ENCODE results near the gene SMIM44.
A peak's percentile ranks its signal among the peaks of the same experiment; 100 is the strongest.

SMIM44 gene

DNA sequence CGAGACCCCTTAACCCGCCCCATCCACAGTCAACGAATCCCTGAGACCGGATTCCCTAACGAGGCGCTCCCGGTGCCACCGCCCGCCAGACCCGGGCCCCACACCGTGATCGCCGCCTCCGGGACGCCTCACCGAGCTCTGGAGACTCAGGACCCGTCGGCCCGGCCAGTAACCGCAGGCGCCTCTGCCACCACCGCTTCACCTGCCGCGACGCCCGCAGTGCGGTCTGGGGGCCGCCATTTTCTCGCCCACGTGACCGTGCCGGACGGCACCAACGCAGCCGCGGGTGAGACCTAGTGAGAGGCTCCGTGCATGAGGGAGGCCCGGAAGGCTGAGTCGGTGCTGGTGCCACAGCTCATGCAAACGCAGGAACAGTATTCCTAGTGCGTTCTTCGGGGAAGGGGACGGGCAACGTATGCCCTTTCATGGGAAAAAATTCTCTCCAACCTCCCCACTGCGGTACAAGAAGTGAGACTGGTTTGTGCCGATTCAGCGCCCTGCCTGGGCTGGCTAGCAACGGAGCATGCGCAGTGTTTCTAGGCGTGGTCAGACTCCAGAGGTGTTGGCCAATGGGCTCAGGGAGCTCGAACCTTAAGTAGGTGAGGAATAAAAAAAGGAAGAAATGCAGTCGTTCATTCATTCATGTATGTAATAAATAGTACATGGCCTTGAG, 17.3 kb upstream of the SMIM44 start, which contains the start of gene DOHH:
Gene DOHH (minus strand): TSS at position 246 of the 673 bp plus-strand sequence. CDS start 3,860 bp downstream, outside the sequence.
- peak; percentile 95 for DNase-seq (ENCODE audit: low spot score)

DNA sequence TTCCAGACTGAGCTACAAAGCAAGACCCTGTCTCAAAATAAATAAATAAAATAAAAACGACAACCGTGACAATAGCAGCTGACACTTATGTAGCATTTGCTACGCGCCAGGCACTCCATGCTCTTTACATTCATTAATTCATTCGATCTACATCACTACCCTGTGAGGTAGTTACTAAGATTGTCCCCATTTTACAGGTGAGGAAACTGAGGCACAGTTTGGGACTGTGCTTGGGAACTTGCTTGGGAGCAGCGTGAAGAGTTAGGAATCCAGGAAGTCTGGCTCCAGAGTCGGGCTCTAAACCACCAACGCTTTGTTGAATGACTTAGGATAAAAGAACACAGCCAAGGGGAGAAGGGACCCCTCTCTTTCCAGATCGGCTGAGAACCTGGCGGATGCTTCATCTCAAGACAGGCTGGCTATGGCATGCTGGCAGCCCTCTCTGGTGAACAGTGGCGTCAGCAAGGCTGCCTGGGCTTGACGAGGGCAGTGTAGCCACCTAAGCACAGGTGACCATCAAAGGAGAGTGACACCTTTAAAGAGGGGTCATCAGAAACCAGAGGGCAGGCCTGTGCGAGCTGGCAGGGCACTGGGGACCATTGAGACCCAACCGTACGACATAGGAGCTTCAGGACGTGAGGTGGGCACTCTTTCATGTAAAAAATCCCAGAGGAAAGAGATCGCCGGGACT, 16.6 kb upstream of the SMIM44 start:
- DNase-seq (ENCODE audit: low spot score), result peak; percentile 32

DNA sequence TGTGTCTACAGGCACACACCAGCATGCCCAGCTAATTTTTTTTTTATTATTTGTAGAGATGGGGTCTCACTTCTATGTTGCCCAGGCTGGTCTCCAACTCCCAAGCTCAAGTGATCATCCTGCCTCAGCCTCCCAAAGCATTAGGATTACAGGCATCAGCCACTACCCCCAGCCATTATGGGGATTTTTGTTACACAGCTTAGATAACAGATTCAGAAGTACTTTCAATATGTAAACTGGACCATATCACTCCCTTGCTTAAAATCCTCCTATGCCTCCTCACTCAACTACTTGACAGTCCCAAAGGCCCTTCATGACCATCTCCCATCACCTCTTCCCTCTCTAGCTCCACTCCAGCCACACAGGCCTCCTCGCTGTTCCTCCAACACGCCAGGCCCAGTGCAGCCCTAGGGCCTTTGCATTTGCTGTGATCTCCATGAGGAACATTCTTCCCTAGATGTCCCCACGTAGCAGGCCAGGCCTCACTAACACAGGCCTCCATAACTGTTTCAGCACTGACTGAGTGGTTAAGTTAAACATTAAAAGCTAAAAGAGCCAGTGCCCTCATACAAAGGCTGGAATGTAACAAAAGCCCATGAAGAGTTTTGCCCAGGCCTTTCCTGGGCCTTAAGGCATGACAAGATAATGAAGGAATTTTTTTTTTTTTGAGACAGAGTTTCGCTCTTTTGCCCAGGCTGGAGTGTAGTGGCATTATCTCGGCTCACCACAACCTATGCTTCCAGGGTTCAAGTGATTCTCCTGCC, 14.7 kb upstream of the SMIM44 start:
- DNase-seq (ENCODE audit: low spot score), result no peak

DNA sequence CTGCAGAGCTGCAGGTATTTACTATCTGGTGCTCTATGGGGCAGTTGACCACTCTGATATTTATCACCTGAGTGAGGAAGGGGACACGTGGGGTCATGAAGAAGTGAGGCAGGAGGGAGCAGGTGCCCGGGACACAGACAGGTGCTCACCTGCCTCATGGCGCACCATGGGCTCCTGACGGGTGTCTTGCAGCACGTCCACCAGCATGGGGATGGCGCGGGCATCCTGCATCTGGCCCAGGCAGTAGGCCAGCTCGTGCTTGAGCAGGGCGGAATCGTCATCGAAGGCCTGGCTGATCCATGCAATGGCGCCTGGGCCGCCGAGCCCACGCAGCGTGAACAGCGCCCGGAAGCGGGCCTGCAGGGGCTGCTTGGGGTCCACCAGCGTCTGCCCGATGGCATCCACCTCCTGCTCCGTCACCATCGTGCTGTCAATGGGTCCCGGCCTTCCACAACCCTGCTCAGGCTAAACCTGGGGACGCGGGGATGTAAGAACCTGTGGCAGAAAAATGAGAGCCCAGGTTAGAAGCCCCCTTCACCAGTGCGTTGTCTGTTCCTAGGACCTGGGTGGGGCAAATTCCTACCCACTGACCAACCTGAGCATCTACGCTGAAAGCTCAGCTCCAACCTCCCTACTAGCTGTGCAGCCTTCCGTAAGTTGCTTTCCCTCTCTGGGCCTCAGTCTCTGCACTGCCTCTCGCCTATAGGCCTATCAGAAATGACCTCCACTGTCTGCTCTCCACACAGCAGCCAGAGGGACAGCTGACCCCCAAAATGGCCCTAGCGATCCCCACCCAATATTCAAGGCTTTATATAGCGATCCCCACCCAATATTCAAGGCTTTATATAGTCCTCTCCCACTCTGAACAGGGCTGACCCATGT, 13.4 kb upstream of the SMIM44 start:
- no peak for DNase-seq (ENCODE audit: low spot score)

DNA sequence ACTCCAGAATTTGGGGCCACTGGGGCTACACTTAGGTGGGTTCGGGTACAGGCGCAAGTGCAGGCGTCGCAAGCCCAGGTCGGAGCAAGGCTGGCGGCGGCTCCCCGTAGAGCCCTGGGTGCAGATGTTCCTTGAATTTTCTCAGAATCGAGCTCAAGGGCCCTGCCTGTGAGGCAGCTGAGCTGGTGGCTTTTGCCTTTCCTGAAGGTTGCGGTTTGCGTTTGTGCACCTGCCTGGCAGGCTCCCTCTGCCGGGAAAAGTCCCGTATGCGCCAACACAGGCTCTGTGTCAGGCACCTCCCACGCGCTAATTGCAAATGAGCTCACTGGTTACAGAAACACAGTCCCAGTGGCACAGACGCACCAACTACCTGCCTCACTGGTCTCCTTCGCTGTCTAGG, 11.3 kb upstream of the SMIM44 start:
- DNase-seq (ENCODE audit: low spot score), result no peak

DNA sequence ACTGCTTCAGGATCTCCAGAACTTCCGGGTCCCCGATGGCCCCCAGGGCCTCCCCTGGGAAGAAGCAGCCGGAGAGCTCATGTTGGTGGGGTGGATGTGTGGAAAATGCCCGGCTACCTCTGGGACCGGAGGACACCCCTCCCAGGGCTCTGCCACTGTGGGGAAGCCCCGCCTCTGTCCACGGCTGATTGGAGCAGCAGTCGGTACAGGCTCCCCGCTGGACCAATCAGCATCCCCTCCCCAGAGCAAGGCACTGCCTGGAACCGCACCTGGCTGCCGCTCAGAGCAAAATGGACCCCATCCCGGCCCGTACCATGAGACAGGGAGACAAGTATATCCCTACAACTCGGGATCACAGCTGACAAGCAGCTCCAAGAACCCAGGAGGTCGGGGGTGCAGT, 10.8 kb upstream of the SMIM44 start:
- peak; percentile 96 for DNase-seq (ENCODE audit: low spot score)

DNA sequence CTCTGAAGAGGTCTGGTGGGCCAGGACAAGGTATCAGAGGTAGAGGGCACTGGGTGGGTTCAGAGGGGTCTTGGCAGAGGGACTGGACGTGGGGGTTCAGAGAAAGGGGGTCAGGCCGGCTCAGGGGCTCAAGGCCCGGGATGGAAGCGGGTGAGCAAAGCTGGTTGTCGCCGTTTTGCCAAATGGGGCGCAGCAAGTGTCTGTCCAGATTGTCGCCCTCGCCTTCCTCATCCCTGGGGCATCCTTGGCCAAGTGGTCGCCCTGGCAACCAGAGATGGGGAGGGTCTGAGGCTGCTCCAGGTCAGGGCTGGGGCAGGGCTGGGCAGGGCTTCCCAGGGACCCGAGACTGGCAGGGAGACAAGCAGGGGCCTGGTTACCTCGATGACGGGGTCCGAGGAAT, 10.4 kb upstream of the SMIM44 start:
- DNase-seq (ENCODE audit: low spot score), result no peak

DNA sequence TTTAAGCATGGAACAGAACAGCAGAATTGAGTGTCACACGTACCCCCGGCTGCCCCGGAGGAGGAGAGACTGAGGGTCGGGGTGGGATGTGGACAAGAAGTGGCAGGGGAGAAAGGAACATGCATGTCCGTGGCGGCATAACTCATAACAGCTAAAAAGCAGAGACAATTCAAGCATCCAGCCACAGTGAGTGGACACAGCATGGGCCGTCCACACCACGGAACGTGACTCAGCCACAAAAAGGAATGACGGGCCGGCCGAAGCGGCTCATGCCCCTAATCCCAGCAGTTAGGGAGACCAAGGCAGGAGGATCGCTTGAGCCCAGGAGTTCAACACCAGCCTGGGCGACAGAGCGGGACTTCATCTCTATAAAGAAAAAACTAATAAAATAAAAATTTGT, 9.7 kb upstream of the SMIM44 start:
- DNase-seq (ENCODE audit: low spot score), result no peak

DNA sequence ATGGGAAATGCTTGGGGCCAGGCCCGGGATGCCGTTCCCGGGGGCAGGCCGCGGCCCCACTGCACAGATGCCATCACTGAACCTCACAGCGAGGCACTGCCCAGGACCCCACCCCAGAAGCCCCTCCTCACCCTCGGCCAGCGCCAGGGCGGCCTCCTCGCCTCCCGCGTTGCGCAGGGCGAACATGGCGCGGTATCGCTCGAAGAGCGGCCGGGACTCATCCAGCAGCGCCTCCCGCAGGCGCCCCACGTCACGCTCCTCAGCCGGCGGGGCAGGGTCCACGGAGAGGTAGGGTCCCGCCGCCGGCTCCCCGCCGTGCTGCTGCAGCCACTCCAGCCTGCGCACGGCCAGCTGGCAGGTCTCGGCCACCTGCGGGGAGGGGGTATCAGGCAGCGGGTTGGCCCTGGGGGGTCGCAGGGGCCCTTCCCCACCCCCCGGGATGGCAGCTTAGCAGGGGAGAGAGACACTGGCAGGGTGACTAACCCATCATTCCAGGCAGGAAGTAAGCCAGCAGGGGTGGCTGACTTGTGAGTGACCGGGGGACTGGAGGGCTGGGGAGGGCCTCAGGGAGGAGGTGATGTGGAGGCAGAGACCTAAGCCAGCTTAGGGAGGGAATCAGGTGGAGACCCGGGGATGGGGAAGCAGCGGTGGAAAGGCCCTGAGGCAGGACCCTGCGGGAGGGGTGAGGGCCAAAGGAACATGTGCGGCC, 9.0 kb upstream of the SMIM44 start:
- DNase-seq (ENCODE audit: low spot score), result no peak

DNA sequence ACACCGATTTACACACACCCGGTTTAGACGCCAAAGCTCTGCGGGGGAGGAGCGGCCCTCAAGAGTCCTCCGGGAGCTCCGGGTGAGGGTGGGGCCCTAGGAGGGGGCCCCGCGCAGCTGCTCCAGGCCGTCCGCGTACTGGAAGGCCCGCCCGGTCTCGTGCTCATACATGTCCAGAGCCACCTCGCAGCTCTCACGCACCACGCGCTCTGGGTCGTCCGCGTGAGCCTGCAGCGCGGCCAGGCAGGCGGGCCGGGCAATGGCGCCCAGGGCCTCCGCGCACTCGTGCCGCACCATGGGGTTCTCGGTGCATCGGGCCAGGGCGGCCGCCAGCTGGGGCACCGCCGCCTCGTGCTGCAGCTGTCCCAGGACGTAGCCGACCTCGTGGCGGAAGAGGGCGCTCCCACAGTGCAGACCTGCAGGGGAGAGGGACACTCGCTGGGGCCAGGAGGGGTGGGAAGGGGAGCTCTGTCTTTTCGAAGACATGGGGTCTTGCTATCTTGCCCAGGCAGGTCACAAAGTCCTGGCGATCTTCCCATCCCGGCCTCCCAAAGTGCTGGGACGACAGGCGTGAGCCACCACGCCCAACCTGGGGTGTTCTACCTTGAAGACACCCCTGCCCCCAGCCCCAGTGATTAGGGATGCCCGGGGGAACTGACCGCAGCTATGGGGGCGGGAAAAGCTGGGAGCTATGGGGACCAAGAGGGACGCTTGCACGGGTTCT, 8.3 kb upstream of the SMIM44 start:
- no peak for DNase-seq (ENCODE audit: low spot score)

DNA sequence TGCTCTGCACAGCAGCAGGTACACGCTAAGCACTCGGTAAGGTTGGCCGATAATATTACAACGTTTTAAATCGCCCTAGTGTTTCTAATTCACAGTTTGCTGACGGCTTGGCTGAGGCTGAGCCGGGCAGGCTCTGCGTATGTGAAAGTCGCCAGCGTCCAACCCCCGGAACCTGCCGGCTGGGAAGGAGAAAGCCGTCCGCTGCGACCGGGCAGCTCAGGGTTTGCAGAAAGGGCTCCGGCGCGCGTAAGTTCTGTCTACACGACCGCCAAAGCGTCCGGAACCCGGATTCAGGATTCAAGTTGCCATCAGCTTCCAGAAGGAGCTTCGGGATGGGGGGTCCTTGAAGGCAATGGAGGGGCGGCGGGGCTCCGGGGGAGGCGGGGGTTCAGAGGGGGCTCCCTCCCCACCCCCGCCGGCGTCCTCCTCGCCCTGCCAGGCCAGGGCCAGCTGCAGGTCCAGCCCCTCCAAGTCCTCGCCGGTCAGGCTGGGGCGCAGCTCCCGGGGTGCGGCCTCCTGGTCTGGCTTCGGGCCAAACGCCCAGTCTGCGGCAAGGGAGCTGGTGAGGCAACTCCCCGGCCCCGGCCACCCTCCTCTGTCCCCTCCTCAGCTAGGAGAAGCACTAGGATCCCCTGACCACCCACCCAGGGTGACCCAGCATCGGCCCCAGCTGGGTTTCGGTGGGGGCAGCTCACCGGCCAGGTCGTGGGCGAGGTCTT, 575 bp downstream of the SMIM44 start:
- DNase-seq (ENCODE audit: low spot score), result no peak

DNA sequence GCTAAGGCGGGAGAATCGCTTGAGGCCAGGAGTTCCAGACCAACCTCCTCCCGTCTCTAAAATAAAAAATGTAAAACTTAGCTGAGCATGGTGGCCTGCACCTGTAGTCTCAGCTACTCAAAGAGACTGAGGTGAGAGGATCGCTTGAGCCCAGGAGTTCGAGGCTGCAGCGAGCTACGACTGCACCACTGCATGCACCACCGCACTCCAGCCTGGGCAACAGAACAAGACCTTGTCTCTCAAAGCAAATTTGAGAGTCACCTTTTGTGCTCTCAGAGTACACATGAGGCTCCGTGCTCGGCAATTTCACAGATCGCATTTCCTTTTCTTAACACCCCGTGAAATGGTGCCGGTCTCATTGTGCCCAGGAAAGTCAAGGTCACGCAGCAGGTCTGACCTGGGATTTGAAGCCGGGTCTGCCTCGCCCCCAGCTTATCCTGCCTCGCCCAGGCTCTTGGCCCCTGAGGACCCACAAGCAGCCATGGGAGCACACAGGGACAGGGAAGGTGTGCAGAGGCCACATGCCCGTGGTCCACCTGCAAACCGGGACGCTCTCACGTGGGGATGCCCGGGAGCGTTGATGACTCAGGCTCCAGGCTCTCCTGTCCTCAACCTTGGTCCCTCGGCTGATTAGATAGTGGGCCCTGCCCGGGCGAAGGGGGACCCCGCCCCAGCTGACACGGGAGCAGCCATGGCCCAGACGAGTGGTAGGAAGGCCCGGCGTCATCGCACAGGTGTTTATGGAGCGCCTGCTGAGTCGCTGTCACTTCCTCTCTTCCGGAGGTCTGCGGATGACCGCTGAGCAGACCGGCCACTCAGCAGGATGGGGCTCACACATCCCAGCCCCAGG, 1.8 kb downstream of the SMIM44 start:
- no peak for DNase-seq (ENCODE audit: low spot score)

DNA sequence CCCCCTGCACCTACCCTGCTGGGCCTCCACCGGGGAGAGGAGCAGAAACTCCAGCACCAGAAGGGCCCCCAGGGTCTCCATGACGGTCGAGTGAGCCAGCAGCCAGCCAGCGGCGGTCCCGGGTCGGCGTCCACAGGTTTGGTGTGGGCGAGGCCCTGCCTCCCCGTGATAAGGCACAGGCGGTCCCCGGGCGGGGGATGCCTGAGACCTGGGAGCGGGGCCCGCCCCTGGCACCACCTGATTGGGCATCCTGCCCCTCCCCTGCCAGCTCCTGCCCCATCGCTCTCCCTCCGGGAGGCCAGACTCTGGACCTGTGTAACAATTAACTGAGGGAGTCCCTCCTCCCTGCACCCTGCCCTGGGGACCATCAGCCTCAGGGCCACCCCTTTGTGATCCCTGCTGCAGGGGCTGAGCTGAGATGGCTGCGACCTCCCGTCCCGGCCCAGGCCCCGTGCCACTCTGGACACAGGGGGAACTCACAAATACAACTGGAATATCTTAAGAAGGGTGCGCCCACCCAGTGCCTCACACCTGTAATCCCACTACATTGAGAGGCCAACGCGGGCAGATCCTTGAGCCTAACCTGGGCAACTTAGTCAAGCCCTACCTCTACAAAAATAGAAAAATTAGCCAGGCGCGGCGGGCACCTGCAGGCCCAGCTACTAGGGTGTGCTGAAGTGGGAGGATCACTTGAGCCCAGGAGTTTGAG, 2.7 kb downstream of the SMIM44 start, which contains the start of gene SMIM24:
Gene SMIM24 (minus strand): TSS at position 143 of the 709 bp plus-strand sequence. CDS start 62 bp downstream, at position 81.
- peak; percentile 58 for DNase-seq (ENCODE audit: low spot score)

DNA sequence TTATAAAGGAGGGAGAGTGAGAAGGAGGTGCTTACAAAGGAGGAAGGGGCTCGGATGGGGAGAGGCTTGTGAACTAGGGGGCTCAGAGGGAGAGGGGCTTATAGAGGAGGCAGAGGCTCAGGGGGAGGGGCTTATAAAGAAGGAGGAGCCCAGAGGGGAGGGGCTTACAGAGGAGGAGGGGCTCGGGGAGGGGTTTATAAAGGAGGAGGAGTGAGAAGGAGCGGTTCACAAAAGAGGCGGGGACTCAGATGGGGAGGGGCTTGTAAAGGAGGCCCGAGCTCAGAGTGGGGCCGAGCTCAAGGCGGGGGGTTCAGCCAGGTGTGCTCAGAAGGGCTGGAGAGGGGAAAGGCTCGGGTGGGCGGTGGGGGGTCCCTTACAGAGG, 3.4 kb downstream of the SMIM44 start:
- peak; percentile 72 for DNase-seq (ENCODE audit: low spot score)

DNA sequence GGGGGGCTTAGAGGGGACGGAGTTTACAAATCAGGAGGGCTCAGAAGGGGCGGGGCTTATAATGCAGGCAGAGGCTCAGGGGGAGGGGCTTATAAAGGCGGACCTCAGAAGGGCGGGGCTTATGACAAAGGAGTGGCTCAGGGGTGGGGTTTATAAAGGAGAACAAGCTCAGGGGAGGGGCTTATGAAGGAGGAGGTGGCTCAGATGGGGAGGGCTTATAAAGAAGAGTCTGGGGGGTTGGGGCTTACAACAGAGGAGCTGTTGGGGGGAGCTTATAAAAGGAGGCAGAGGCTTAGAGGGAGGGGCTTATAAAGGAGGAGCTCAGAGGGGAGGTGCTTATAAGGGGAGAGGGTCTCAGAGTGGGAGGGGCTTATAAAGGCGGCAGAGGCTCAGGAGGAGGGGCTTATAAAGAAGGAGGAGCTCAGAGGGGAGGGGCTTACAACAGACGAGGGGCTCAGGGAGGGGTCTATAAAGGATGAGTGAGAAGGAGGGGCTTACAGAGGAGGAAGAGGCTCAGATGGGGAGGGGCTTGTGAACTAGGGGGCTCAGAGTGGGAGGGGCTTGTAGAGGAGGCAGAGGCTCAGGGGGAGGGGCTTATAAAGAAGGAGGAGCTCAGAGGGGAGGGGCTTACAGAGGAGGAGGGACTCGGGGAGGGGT, 3.9 kb downstream of the SMIM44 start:
- DNase-seq (ENCODE audit: low spot score), result peak; percentile 85

DNA sequence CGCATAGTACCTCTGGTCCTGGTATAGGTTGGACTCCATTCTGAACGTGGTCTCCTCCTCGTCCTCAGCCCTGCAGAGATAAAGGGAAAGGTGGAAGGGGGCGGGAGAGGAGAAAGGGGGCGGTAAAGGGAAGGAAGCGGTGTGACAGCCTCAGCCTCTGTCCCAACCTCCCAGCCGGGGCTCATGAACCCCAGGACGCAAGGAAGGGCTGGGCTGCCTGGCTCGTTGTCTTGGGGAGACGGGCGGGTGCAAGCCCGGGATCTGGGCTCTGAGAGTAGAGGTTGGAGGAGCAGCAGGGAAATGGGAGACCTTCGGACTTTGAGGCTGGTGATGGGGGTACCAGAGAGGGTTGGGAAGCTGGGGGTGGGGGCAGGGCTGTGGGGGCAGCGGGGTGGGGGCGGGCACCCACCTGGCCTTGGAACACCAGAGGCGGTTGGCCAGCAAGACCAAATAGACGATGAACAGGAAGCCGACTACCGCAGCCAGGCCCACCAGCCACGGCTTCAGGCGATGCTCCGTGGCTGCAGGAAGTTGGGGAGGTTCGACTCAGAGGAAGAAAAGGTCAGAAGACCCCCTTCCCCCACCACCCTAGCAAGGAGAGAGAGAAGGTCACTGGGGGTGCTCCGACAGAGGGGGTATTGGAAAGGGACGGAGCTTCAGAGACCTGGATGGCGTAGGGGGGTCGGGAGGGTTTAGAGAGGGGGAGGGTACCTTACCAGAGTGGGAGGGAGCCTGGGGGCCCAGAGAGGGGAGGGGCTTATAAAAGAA, 4.6 kb downstream of the SMIM44 start:
- no peak for DNase-seq (ENCODE audit: low spot score)

DNA sequence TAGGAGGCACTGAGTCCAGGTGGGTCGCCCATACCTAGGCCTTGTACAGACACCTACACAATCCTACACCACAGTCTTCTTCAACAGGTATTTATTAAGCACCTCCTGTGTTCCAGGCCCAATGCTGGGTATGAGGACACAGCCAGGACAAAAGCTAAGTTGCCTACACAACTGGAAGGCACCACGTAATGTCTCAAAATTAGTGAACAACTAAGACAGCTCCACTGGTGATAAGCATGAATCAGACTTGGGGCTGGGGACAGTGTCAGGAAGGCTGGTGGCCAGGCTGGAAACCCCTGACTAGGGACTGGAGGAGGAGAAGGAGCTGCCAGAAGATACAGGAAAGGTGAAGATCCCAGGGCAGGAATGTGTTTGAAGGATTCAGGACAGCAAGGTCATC, 5.3 kb downstream of the SMIM44 start:
- no peak for DNase-seq (ENCODE audit: low spot score)
